Skeletal muscle satellite cell (primary cell): ENCODE results near the gene LRP6.

Experiments used
- H3K27me3 ChIP-seq: 2 replicates; pipeline ENCODE4 v1.7.0; 2013; ENCODE audit warnings: low read length; ENCODE audit not compliant: control insufficient read depth, insufficient read depth
- H3K36me3 ChIP-seq: 2 replicates; pipeline ENCODE4 v1.7.0; 2013; ENCODE audit warnings: mild to moderate bottlenecking, control low read depth, low read length; ENCODE audit not compliant: insufficient read depth
- H3K4me1 ChIP-seq: 2 replicates; pipeline ENCODE4 v1.7.0; 2013; ENCODE audit warnings: low read length; ENCODE audit not compliant: control insufficient read depth, insufficient read depth
- H3K4me2 ChIP-seq: 2 replicates; pipeline ENCODE4 v1.7.0; 2013; ENCODE audit warnings: mild to moderate bottlenecking, low read length
- H3K4me3 ChIP-seq: 2 replicates; pipeline ENCODE4 v1.7.0; 2013; ENCODE audit warnings: low read length
- H3K9ac ChIP-seq: 2 replicates; pipeline ENCODE4 v1.7.0; 2013; ENCODE audit warnings: mild to moderate bottlenecking, low read depth, low read length, moderate library complexity
- H3K9me3 ChIP-seq: replicated peaks from 2 replicates; pipeline ENCODE4 v1.7.0; 2013; ENCODE audit warnings: mild to moderate bottlenecking, control low read depth, low read length

The LRP6 gene

DNA sequence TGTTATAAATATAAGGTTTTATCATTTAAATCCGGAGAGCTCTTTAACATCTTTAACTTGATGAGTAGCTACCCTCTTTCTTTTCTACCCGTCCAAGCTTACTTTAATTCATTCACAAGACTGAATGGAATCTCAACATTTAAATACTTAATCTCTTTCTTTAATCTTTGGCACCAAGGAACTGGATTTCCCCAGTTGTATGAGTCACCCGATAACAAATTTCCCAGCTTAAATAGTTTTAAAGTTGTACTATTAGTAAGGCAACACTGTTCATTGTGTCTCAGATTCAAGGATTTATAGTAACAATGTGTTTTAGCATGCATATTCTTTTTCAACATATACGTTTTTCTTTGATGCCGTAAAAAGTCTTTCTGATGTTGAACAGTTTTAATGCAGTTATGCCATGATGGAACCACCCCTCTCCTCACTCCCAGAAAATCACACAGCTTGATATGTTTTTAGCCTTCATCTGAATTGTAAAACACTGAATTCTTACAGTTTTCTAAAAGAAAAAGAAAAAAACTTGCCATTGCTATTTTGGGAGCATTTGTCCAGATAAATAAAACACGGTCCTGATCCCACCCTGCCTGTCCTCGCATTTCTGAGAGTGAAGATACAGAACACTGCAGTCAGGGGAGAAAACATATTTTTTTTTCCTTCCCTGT lies 16.0 kb upstream of the LRP6 start:
- H3K9ac ChIP-seq: no peak overlapping the region
- H3K4me1 ChIP-seq: no peaks in the 10 kb centered on the region
- H3K4me3 ChIP-seq: no peak overlapping the region
- no peak overlapping the region for H3K4me2 ChIP-seq
- H3K27me3 ChIP-seq: no peaks in the 10 kb centered on the region
- H3K36me3 ChIP-seq: no peaks in the 10 kb centered on the region
- H3K9me3 ChIP-seq: no peaks in the 10 kb centered on the region

DNA sequence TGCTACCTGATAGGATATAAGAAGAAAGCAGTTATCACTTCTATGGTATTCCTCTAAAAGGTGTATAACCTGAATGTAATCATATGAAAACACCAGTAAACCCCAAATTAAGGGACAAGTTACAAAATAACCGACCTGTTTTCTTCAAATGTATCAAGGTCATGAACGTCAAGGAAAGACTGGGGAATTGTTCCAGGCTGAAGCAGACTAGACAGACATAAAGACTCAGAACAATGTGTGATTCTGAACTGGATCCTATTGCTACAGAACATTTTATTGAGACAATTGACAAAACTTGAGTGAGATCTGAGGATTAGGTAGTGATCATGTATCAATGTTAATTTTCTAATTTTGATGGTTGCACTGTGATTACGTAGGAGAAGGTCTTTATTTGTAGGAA lies 15.4 kb upstream of the LRP6 start:
- no peaks in the 10 kb centered on the region for H3K4me1 ChIP-seq

GRCh38 chr12:12281134-12281533 lies 14.3 kb upstream of the LRP6 start:
- Histone ChIP-seq H3K9ac (no peak overlapping the region), H3K4me1 (no peaks in the 10 kb centered on the region), H3K4me2 (no peak overlapping the region), H3K4me3 (no peak overlapping the region), H3K36me3 (no peaks in the 10 kb centered on the region), H3K27me3 (no peaks in the 10 kb centered on the region), H3K9me3 (no peaks in the 10 kb centered on the region)

More for the DNA sequence above, 15.4 kb upstream of the LRP6 start:
- H3K9me3 ChIP-seq: no peaks in the 10 kb centered on the region
- H3K4me3 ChIP-seq: no peak overlapping the region
- H3K4me2 ChIP-seq: no peak overlapping the region
- no peaks in the 10 kb centered on the region for H3K36me3 ChIP-seq
- no peak overlapping the region for H3K9ac ChIP-seq
- H3K27me3 ChIP-seq: no peaks in the 10 kb centered on the region

DNA sequence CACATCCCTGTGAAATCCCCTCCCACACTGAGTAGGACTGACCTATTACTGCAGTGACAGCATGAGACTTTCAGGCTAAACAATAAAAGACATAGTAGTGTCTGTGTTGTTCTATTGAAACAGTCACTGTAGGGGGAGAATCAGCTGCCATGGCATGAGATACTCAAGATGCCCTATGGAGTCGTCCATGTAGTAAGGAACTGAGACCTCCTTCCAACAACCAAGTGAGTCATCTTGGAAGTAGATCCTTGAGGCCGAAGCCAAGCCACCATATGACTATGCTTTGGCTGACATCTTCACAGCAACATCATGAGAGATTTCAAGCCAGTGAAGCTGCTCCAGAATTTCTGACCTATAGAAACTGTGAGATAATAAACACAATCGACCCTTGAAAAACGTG lies 12.1 kb upstream of the LRP6 start:
- no peaks in the 10 kb centered on the region for H3K36me3 ChIP-seq
- no peak overlapping the region for H3K4me3 ChIP-seq
- no peak overlapping the region for H3K9ac ChIP-seq

GRCh38 chr12:12275874-12276273 lies 9.0 kb upstream of the LRP6 start:
- Histone ChIP-seq H3K9me3 (no peaks in the 10 kb centered on the region), H3K4me1 (peaks cover 9% of the 10 kb centered on the region), H3K36me3 (no peaks in the 10 kb centered on the region), H3K4me3 (no peak overlapping the region), H3K9ac (no peak overlapping the region), H3K27me3 (no peaks in the 10 kb centered on the region), H3K4me2 (no peak overlapping the region)

More for the DNA sequence above, 12.1 kb upstream of the LRP6 start:
- no peaks in the 10 kb centered on the region for H3K9me3 ChIP-seq
- H3K4me2 ChIP-seq: no peak overlapping the region
- no peaks in the 10 kb centered on the region for H3K27me3 ChIP-seq
- no peaks in the 10 kb centered on the region for H3K4me1 ChIP-seq

GRCh38 chr12:12273291-12273957 lies 6.6 kb upstream of the LRP6 start:
- Histone ChIP-seq H3K4me3 (no peak overlapping the region), H3K27me3 (no peaks in the 10 kb centered on the region), H3K36me3 (no peaks in the 10 kb centered on the region), H3K9ac (no peak overlapping the region), H3K9me3 (no peaks in the 10 kb centered on the region), H3K4me1 (peaks cover 9% of the 10 kb centered on the region), H3K4me2 (peak overlapping the region; percentile 28)

- Histone ChIP-seq H3K9ac (no peak overlapping the region), H3K4me3 (no peak overlapping the region), H3K36me3 (no peaks in the 10 kb centered on the region), H3K4me1 (peaks cover 9% of the 10 kb centered on the region), H3K4me2 (peak overlapping the region; percentile 28), H3K9me3 (no peaks in the 10 kb centered on the region), H3K27me3 (no peaks in the 10 kb centered on the region)
These were observed 6.0 kb upstream of the LRP6 start for GRCh38 chr12:12272869-12273268.

DNA sequence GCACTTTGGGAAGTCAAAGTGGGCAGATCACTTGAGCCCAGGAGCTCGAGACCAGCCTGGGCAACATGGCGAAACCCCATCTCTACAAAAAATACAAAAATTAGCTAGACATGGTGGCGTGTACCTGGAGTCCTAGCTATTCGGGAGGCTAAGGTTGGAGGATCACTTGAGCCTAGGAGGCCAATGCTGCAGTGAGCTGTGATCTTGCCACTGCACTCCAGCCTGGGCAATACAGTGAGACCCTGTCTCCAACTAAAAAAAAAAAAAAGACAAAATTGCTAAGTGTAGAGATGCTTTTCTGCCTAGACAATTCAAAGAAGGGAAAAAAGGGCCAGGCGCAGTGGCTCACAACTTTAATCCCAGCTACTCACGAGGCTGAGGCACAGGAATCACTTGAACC lies 3.4 kb upstream of the LRP6 start:
- H3K4me1 ChIP-seq: peaks cover 13% of the 10 kb centered on the region
- no peak overlapping the region for H3K4me2 ChIP-seq
- H3K9me3 ChIP-seq: no peaks in the 10 kb centered on the region
- no peak overlapping the region for H3K9ac ChIP-seq
- no peak overlapping the region for H3K4me3 ChIP-seq
- H3K36me3 ChIP-seq: no peaks in the 10 kb centered on the region
- H3K27me3 ChIP-seq: no peaks in the 10 kb centered on the region

- H3K27me3 ChIP-seq: no peaks in the 10 kb centered on the region
- H3K4me3 ChIP-seq: peak overlapping the region; percentile 99
- H3K36me3 ChIP-seq: no peaks in the 10 kb centered on the region
- peak overlapping the region; percentile 87 for H3K4me2 ChIP-seq
- H3K9ac ChIP-seq: peak overlapping the region; percentile 99
- H3K4me1 ChIP-seq: peaks cover 6% of the 10 kb centered on the region
- no peaks in the 10 kb centered on the region for H3K9me3 ChIP-seq
These were observed 927 bp upstream of the LRP6 start for GRCh38 chr12:12267742-12268200.

GRCh38 chr12:12266389-12266872 lies 413 bp downstream of the LRP6 start:
- H3K4me2 ChIP-seq: peak overlapping the region; percentile 87
- no peaks in the 10 kb centered on the region for H3K36me3 ChIP-seq
- H3K27me3 ChIP-seq: no peaks in the 10 kb centered on the region
- peak overlapping the region; percentile 99 for H3K4me3 ChIP-seq
- no peaks in the 10 kb centered on the region for H3K9me3 ChIP-seq
- H3K4me1 ChIP-seq: peaks cover 4% of the 10 kb centered on the region
- peak overlapping the region; percentile 99 for H3K9ac ChIP-seq

DNA sequence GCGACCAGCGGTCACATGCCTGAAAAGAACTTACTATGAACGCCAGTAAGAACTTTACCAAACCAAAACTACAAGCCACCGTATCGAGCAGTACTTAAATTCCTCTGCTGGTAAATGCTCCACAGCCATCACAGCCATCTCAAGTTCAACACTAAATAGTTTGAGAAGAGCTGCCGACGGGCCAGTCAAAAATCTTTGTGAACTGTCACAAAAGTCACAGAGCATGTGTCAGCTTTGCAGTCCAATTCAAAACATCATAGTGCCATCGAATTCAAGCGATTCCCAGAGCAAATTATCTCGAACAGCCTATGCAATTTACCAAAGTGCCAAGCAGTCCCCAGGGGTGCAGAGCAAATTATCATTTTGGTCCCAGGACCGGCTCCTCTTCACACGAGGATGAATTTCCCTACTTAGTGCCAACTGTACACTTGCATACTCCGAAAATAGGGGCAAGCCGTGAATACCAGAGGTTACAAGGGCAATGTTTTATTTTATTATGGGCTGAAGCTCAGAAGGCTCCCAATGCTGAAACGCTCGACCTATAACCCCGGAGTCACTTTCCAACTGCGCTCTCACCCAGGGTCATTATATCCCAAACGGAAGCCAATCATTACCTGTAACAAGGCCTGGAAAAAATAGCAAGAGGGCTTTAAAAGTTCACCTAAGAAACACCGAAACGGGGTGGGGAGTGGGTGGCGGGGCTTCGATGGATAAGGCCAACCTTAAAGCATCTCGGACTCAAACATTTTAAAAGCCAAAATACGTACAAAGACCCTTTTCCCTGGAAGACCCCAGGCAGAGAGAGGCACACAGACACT lies 1.1 kb downstream of the LRP6 start:
- peaks cover 4% of the 10 kb centered on the region for H3K4me1 ChIP-seq
- H3K9me3 ChIP-seq: no peaks in the 10 kb centered on the region
- peak overlapping the region; percentile 87 for H3K4me2 ChIP-seq
- H3K36me3 ChIP-seq: no peaks in the 10 kb centered on the region
- H3K4me3 ChIP-seq: peak overlapping the region; percentile 99
- peak overlapping the region; percentile 99 for H3K9ac ChIP-seq
- H3K27me3 ChIP-seq: no peaks in the 10 kb centered on the region
